Adipocyte (in vitro differentiated cells): ENCODE measurements around the gene FUT4.
A peak's percentile ranks its signal among the peaks of the same experiment; 100 is the strongest.

Experiments used
- DNase-seq: peaks from one replicate; pipeline ENCODE4 v3.0.0-alpha.2; 2015; ENCODE audit warnings: low read depth
- H3K27me3 ChIP-seq: replicated peaks from 2 replicates; pipeline ENCODE4 v1.7.0; 2013; ENCODE audit warnings: mild to moderate bottlenecking, low read length, moderate library complexity; ENCODE audit not compliant: control insufficient read depth, insufficient read depth
- H3K36me3 ChIP-seq: 2 replicates; pipeline ENCODE4 v1.7.0; 2013; ENCODE audit warnings: low read length, mild to moderate bottlenecking, moderate library complexity; ENCODE audit not compliant: control insufficient read depth, insufficient read depth, severe bottlenecking
- H3K4me1 ChIP-seq: 2 replicates; pipeline ENCODE4 v1.7.0; 2013; ENCODE audit warnings: mild to moderate bottlenecking, low read length, moderate library complexity; ENCODE audit not compliant: control insufficient read depth, insufficient read depth
- H3K4me3 ChIP-seq: 2 replicates; pipeline ENCODE4 v1.7.0; 2013; ENCODE audit warnings: mild to moderate bottlenecking, low read length, moderate library complexity
- H3K9ac ChIP-seq: 2 replicates; pipeline ENCODE4 v1.7.0; 2013; ENCODE audit warnings: mild to moderate bottlenecking, low read length, moderate library complexity
- H3K9me3 ChIP-seq: 2 replicates; pipeline ENCODE4 v1.7.0; 2013; ENCODE audit warnings: mild to moderate bottlenecking, low read length, moderate library complexity; ENCODE audit not compliant: control insufficient read depth

The FUT4 gene

GRCh38 chr11:94533696-94534630, 9.8 kb upstream of the FUT4 start:
- peak overlapping the region; percentile 57 for H3K9ac ChIP-seq
- no peaks in the 10 kb centered on the region for H3K27me3 ChIP-seq
- no peaks in the 10 kb centered on the region for H3K9me3 ChIP-seq
- H3K4me1 ChIP-seq = peaks cover 36% of the 10 kb centered on the region
- H3K36me3 ChIP-seq = no peaks in the 10 kb centered on the region
- DNase-seq = no peak
- H3K4me3 ChIP-seq = peak overlapping the region; percentile 58

- no peak for DNase-seq
- no peaks in the 10 kb centered on the region for H3K9me3 ChIP-seq
Observed at GRCh38 chr11:94536386-94536785, 7.3 kb upstream of the FUT4 start.

GRCh38 chr11:94537031-94537600, 6.6 kb upstream of the FUT4 start:
- Histone ChIP-seq H3K36me3 (no peaks in the 10 kb centered on the region), H3K9me3 (no peaks in the 10 kb centered on the region), H3K4me3 (peak overlapping the region; percentile 63), H3K9ac (peak overlapping the region; percentile 18), H3K27me3 (no peaks in the 10 kb centered on the region), H3K4me1 (peaks cover 36% of the 10 kb centered on the region)
- peak; percentile 63 for DNase-seq

More at GRCh38 chr11:94536386-94536785, 7.3 kb upstream of the FUT4 start:
- Histone ChIP-seq H3K4me3 (peak overlapping the region; percentile 22), H3K36me3 (no peaks in the 10 kb centered on the region), H3K9ac (no peak overlapping the region), H3K4me1 (peaks cover 36% of the 10 kb centered on the region), H3K27me3 (no peaks in the 10 kb centered on the region)

DNA sequence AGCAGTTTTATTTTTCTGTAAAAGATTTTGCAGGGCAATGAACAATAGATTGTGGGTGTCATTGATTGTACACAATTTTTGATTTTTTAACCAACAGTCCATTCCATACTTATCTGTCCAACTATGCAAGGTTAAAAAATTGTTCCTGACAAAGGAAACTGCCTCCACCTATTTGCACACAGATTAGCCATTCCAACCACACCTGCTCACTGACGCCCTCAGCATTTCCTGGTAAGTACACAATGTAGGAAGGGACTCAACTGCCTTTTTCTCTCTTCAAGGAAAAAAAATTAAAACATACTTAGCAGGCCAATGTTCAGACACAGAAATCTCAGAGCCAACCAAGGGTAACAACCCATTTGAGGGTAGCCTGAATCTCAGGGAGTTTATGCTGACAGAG, 4.3 kb upstream of the FUT4 start:
- Histone ChIP-seq H3K36me3 (no peaks in the 10 kb centered on the region), H3K9me3 (no peaks in the 10 kb centered on the region), H3K4me1 (peaks cover 29% of the 10 kb centered on the region), H3K9ac (no peak overlapping the region), H3K27me3 (no peaks in the 10 kb centered on the region), H3K4me3 (no peak overlapping the region)
- no peak for DNase-seq

DNA sequence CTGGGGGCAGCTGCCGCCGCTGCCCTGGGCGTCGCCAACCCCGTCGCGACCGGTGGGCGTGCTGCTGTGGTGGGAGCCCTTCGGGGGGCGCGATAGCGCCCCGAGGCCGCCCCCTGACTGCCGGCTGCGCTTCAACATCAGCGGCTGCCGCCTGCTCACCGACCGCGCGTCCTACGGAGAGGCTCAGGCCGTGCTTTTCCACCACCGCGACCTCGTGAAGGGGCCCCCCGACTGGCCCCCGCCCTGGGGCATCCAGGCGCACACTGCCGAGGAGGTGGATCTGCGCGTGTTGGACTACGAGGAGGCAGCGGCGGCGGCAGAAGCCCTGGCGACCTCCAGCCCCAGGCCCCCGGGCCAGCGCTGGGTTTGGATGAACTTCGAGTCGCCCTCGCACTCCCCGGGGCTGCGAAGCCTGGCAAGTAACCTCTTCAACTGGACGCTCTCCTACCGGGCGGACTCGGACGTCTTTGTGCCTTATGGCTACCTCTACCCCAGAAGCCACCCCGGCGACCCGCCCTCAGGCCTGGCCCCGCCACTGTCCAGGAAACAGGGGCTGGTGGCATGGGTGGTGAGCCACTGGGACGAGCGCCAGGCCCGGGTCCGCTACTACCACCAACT, 1.0 kb downstream of the FUT4 start:
- Histone ChIP-seq H3K9me3 (no peaks in the 10 kb centered on the region), H3K36me3 (peaks cover 2% of the 10 kb centered on the region), H3K4me3 (peak overlapping the region; percentile 83), H3K9ac (peak overlapping the region; percentile 94), H3K4me1 (peaks cover 41% of the 10 kb centered on the region), H3K27me3 (no peaks in the 10 kb centered on the region)
- no peak for DNase-seq

DNA sequence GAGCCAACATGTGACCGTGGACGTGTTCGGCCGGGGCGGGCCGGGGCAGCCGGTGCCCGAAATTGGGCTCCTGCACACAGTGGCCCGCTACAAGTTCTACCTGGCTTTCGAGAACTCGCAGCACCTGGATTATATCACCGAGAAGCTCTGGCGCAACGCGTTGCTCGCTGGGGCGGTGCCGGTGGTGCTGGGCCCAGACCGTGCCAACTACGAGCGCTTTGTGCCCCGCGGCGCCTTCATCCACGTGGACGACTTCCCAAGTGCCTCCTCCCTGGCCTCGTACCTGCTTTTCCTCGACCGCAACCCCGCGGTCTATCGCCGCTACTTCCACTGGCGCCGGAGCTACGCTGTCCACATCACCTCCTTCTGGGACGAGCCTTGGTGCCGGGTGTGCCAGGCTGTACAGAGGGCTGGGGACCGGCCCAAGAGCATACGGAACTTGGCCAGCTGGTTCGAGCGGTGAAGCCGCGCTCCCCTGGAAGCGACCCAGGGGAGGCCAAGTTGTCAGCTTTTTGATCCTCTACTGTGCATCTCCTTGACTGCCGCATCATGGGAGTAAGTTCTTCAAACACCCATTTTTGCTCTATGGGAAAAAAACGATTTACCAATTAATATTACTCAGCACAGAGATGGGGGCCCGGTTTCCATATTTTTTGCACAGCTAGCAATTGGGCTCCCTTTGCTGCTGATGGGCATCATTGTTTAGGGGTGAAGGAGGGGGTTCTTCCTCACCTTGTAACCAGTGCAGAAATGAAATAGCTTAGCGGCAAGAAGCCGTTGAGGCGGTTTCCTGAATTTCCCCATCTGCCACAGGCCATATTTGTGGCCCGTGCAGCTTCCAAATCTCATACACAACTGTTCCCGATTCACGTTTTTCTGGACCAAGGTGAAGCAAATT, 1.8 kb downstream of the FUT4 start:
- Histone ChIP-seq H3K9ac (peak overlapping the region; percentile 94), H3K27me3 (no peaks in the 10 kb centered on the region), H3K9me3 (no peaks in the 10 kb centered on the region), H3K4me3 (peak overlapping the region; percentile 83), H3K4me1 (peaks cover 41% of the 10 kb centered on the region), H3K36me3 (peaks cover 2% of the 10 kb centered on the region)
- no peak for DNase-seq

DNA sequence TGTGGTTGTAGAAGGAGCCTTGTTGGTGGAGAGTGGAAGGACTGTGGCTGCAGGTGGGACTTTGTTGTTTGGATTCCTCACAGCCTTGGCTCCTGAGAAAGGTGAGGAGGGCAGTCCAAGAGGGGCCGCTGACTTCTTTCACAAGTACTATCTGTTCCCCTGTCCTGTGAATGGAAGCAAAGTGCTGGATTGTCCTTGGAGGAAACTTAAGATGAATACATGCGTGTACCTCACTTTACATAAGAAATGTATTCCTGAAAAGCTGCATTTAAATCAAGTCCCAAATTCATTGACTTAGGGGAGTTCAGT, 2.4 kb downstream of the FUT4 start:
- H3K4me3 ChIP-seq = peak overlapping the region; percentile 83

GRCh38 chr11:94546886-94547285, 3.2 kb downstream of the FUT4 start:
- H3K27me3 ChIP-seq = no peaks in the 10 kb centered on the region
- H3K36me3 ChIP-seq = peaks cover 2% of the 10 kb centered on the region
- peaks cover 41% of the 10 kb centered on the region for H3K4me1 ChIP-seq
- peak overlapping the region; percentile 83 for H3K4me3 ChIP-seq
- no peaks in the 10 kb centered on the region for H3K9me3 ChIP-seq
- H3K9ac ChIP-seq = no peak overlapping the region
- DNase-seq = no peak

More for the DNA sequence above, 2.4 kb downstream of the FUT4 start:
- Histone ChIP-seq H3K36me3 (peaks cover 2% of the 10 kb centered on the region), H3K4me1 (peaks cover 41% of the 10 kb centered on the region), H3K27me3 (no peaks in the 10 kb centered on the region), H3K9ac (peak overlapping the region; percentile 94), H3K9me3 (no peaks in the 10 kb centered on the region)
- no peak for DNase-seq

GRCh38 chr11:94549146-94549545, 5.4 kb downstream of the FUT4 start:
- peaks cover 32% of the 10 kb centered on the region for H3K4me1 ChIP-seq
- no peaks in the 10 kb centered on the region for H3K27me3 ChIP-seq
- H3K4me3 ChIP-seq = no peak overlapping the region
- no peak overlapping the region for H3K9ac ChIP-seq
- DNase-seq = no peak
- peaks cover 2% of the 10 kb centered on the region for H3K36me3 ChIP-seq
- no peaks in the 10 kb centered on the region for H3K9me3 ChIP-seq

DNA sequence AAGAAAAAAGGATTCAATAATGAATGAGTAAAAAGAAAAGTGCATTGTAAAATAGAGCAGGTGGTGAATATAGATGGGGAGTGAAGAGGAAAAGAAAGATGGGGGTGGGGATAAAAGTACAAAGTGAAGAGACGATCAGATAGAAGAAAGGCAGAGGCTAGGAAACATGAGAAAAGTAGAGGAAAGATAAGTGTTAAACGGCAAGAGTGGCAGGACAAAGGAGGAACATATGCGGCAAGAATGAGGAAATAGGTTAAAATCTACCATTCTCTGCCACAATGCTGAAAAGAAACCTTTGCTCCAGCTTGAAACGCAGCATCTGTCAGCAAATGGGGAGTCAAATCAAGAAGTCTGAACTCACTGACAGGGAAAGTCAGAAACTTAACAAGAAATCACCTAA, 6.8 kb downstream of the FUT4 start:
- H3K4me3 ChIP-seq = no peak overlapping the region
- H3K4me1 ChIP-seq = peaks cover 31% of the 10 kb centered on the region
- peaks cover 2% of the 10 kb centered on the region for H3K36me3 ChIP-seq
- H3K27me3 ChIP-seq = no peaks in the 10 kb centered on the region
- no peaks in the 10 kb centered on the region for H3K9me3 ChIP-seq
- no peak overlapping the region for H3K9ac ChIP-seq
- no peak for DNase-seq
